Fibroblast of mammary gland (primary cell): ENCODE measurements around the gene KIAA0319L.

Experiments
- DNase-seq: peaks from one replicate; pipeline ENCODE4 v3.0.0-alpha.2; 2010; ENCODE audit warnings: low read depth
- H3K4me3 ChIP-seq: 2 replicates; pipeline ENCODE4 v1.5.1; 2011; ENCODE audit warnings: low read depth, mild to moderate bottlenecking, low read length, moderate library complexity; ENCODE audit not compliant: control insufficient read depth
- CTCF ChIP-seq: conservative IDR thresholded peaks from 2 replicates; pipeline ENCODE4 v1.5.1; 2011; ENCODE audit warnings: low read depth, low read length, inconsistent platforms; ENCODE audit not compliant: control insufficient read depth, insufficient read depth

KIAA0319L gene

GRCh38 chr1:35506960-35507912 lies 50.0 kb downstream of the KIAA0319L start:
- H3K4me3 ChIP-seq, result no peak overlapping the region
- no peak for TF ChIP-seq CTCF
- no peak for DNase-seq

- H3K4me3 ChIP-seq, result no peak overlapping the region
- TF ChIP-seq CTCF, result no peak
- peak; percentile 90 for DNase-seq
Measured at GRCh38 chr1:35505911-35506798, 51.0 kb downstream of the KIAA0319L start.

- no peak for TF ChIP-seq CTCF
- no peak for DNase-seq
- H3K4me3 ChIP-seq, result no peak overlapping the region
Measured at GRCh38 chr1:35502242-35502641, 55.0 kb downstream of the KIAA0319L start.

- H3K4me3 ChIP-seq, result no peak overlapping the region
- no peak for DNase-seq
- no peak for TF ChIP-seq CTCF
Measured at GRCh38 chr1:35500439-35500838, 56.8 kb downstream of the KIAA0319L start.

GRCh38 chr1:35499652-35500176 lies 57.5 kb downstream of the KIAA0319L start:
- H3K4me3 ChIP-seq, result no peak overlapping the region
- TF ChIP-seq CTCF, result no peak
- DNase-seq, result no peak

- no peak overlapping the region for H3K4me3 ChIP-seq
- TF ChIP-seq CTCF, result no peak
- no peak for DNase-seq
Measured at GRCh38 chr1:35499231-35499630, 58.0 kb downstream of the KIAA0319L start.
